GM23338 (cell line): ENCODE measurements around the gene PRKAR1B. TPM values are rescaled to one million over a fixed set of nuclear protein-coding genes. Genes with fewer than 3 reads are reported as not detected.

Source experiments
- ATAC-seq: fragments of 200-7000 bp; cut with Tn5 transposase; 3 replicates; pipeline ENCODE4 v1.9.1; 2020
- DNase-seq: peaks from one replicate; pipeline ENCODE4 v3.0.0-alpha.2; 2015; ENCODE audit warnings: low spot score
- H2AFZ ChIP-seq: fragments of 200-600 bp; sonication (generic); 2 replicates; pipeline ENCODE4 v1.8.0; 2016; ENCODE audit warnings: antibody characterized with exemption, mild to moderate bottlenecking, moderate library complexity
- H3F3A ChIP-seq: fragments of 200-600 bp; sonication (generic); replicated peaks from 2 replicates; pipeline ENCODE4 v1.8.0; 2017; ENCODE audit warnings: antibody characterized with exemption, mixed run types, low read depth
- H3K27ac ChIP-seq: fragments of 200-600 bp; sonication (generic); 2 replicates; pipeline ENCODE4 v1.6.1; 2016; ENCODE audit warnings: low read depth
- H3K27me3 ChIP-seq: fragments of 200-600 bp; sonication (generic); 2 replicates; pipeline ENCODE4 v1.8.0; 2016; ENCODE audit warnings: mild to moderate bottlenecking, mixed run types, moderate library complexity; ENCODE audit not compliant: insufficient read depth
- H3K36me3 ChIP-seq: fragments of 200-600 bp; sonication (generic); 2 replicates; pipeline ENCODE4 v1.8.0; 2016; ENCODE audit warnings: mild to moderate bottlenecking; ENCODE audit not compliant: insufficient read depth
- H3K4me1 ChIP-seq: fragments of 200-600 bp; sonication (generic); 2 replicates; pipeline ENCODE4 v1.8.0; 2016; ENCODE audit warnings: mild to moderate bottlenecking, moderate library complexity; ENCODE audit not compliant: insufficient read depth
- H3K4me2 ChIP-seq: fragments of 200-600 bp; sonication (generic); 2 replicates; pipeline ENCODE4 v1.7.1; 2017; ENCODE audit warnings: mixed run types
- H3K4me3 ChIP-seq: fragments of 200-600 bp; sonication (generic); 2 replicates; pipeline ENCODE4 v1.6.1; 2016; ENCODE audit warnings: mixed run types
- H3K79me2 ChIP-seq: fragments of 200-600 bp; sonication (generic); replicated peaks from 2 replicates; pipeline ENCODE4 v1.8.0; 2017; ENCODE audit warnings: mild to moderate bottlenecking; ENCODE audit not compliant: insufficient read depth
- H3K9me2 ChIP-seq: fragments of 200-600 bp; sonication (generic); 2 replicates; pipeline ENCODE4 v1.8.0; 2017; ENCODE audit not compliant: insufficient read depth
- H4K20me1 ChIP-seq: fragments of 200-600 bp; sonication (generic); replicated peaks from 2 replicates; pipeline ENCODE4 v1.8.0; 2017; ENCODE audit warnings: mild to moderate bottlenecking; ENCODE audit not compliant: insufficient read depth
- H3K27ac Mint-ChIP-seq: 2 replicates; pipeline ENCODE4 v1.8.0; 2020; ENCODE audit warnings: inconsistent platforms, mild to moderate bottlenecking, moderate library complexity, mixed read lengths
- H3K27me3 Mint-ChIP-seq: 3 replicates; pipeline ENCODE4 v1.8.0; 2022; ENCODE audit warnings: low read depth, mild to moderate bottlenecking, moderate library complexity, mixed read lengths, inconsistent platforms; ENCODE audit not compliant: insufficient read depth, poor library complexity
- H3K36me3 Mint-ChIP-seq: 3 replicates; pipeline ENCODE4 v1.8.0; 2021; ENCODE audit warnings: low read depth, mild to moderate bottlenecking, inconsistent platforms, moderate library complexity, mixed read lengths
- H3K4me1 Mint-ChIP-seq: 3 replicates; pipeline ENCODE4 v1.8.0; 2020; ENCODE audit warnings: mild to moderate bottlenecking, inconsistent platforms, mixed read lengths
- H3K4me3 Mint-ChIP-seq: 3 replicates; pipeline ENCODE4 v1.8.0; 2021; ENCODE audit warnings: moderate library complexity, mild to moderate bottlenecking, inconsistent platforms, mixed read lengths
- H3K9me3 Mint-ChIP-seq: 3 replicates; pipeline ENCODE4 v1.8.0; 2020; ENCODE audit warnings: moderate library complexity, mild to moderate bottlenecking, inconsistent platforms, mixed read lengths
- EZH2 ChIP-seq: fragments of 200-600 bp; sonication (generic); IDR thresholded peaks from one replicate; pipeline ENCODE4 v1.8.0; 2017; ENCODE audit warnings: antibody characterized with exemption, mild to moderate bottlenecking, low read depth; ENCODE audit not compliant: unreplicated experiment
- STAT1 ChIP-seq: IDR thresholded peaks from one replicate; pipeline ENCODE4 v1.6.1; 2016; ENCODE audit warnings: antibody characterized with exemption; ENCODE audit not compliant: unreplicated experiment
- ZNF114 ChIP-seq: fragments of 250-450 bp; sonication (Bioruptor Pico); IDR thresholded peaks from 2 replicates; pipeline ENCODE4 v1.5.0; 2020; ENCODE audit warnings: mild to moderate bottlenecking, moderate library complexity
- polyA plus RNA-seq: library from polyadenylated mRNA; unstranded; fragments of >200 nt; fragmentation: Nextera tagmentation; extraction: Ambion mirVana; gene quantifications from 2 replicates; pipeline ENCODE4 v1.2.1, GENCODE V29; 2016
- total RNA-seq: library from RNA; depleted of rRNA; stranded (reverse); fragments of >200 nt; shearing (Covaris generic); gene quantifications from 2 replicates; pipeline ENCODE4 v1.2.3, GENCODE V29; 2014
- TF ChIP-seq, protein P1 (sequence below), 2 experiments: fragments of 200-600 bp in 1 of 2; sonication (generic) in 1 of 2; conservative IDR thresholded peaks; 2 replicates each; pipeline versions ENCODE4 v1.5.1 to v1.6.1; 2016 to 2017; ENCODE audit warnings: antibody characterized with exemption in 2 of 2, low read depth in 2 of 2, mild to moderate bottlenecking in 2 of 2, moderate library complexity in 1 of 2
- TF ChIP-seq, protein P2 (sequence below): fragments of 250-450 bp; sonication (Bioruptor Pico); IDR thresholded peaks from 2 replicates; pipeline ENCODE4 v1.5.0; 2020; ENCODE audit warnings: mild to moderate bottlenecking, moderate library complexity

PRKAR1B gene
- total and polyA plus RNA-seq, 2 experiments from 2014 or later, result 35.7 to 36.7 TPM

DNA sequence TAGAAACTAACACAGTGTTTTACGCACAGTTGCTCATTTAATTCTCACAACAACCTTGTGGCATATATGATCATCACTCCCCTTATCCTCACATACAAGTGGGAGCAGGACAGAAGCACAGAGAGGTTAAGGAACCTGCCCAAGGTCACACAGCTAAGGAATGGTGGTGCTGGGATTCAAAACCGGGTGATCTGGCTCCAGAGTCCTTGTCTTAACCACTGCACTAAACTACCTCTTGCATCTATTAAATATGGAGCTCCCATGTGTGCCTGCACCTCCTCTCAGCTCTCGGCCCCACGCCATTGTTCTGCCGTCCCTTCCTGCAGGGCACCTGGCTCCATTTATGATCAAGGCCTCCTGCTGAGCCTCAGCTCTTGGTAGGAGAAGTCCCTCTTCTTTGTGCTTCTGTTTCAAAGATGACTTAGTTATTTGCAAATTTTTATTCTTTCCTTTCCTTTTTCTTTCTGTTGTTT lies 107.7 kb downstream of the PRKAR1B start:
- no peak for DNase-seq
- H3K4me1 ChIP-seq, result peaks cover 10% of the 10 kb centered on the region
- H2AFZ ChIP-seq, result no peak overlapping the region
- H3K36me3 ChIP-seq, result no peaks in the 10 kb centered on the region
- no peak overlapping the region for H3K4me3 Mint-ChIP-seq
- peaks cover 29% of the 10 kb centered on the region for H3K4me1 Mint-ChIP-seq
- peaks cover 22% of the 10 kb centered on the region for H3K9me3 Mint-ChIP-seq
- peaks cover 23% of the 10 kb centered on the region for H3K79me2 ChIP-seq
- no peak for ATAC-seq
- no peaks in the 10 kb centered on the region for H4K20me1 ChIP-seq
- H3K36me3 Mint-ChIP-seq, result peaks cover 51% of the 10 kb centered on the region
- TF ChIP-seq, protein P1, sequence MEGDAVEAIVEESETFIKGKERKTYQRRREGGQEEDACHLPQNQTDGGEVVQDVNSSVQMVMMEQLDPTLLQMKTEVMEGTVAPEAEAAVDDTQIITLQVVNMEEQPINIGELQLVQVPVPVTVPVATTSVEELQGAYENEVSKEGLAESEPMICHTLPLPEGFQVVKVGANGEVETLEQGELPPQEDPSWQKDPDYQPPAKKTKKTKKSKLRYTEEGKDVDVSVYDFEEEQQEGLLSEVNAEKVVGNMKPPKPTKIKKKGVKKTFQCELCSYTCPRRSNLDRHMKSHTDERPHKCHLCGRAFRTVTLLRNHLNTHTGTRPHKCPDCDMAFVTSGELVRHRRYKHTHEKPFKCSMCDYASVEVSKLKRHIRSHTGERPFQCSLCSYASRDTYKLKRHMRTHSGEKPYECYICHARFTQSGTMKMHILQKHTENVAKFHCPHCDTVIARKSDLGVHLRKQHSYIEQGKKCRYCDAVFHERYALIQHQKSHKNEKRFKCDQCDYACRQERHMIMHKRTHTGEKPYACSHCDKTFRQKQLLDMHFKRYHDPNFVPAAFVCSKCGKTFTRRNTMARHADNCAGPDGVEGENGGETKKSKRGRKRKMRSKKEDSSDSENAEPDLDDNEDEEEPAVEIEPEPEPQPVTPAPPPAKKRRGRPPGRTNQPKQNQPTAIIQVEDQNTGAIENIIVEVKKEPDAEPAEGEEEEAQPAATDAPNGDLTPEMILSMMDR (conservative IDR thresholded peaks at IDR 0.05; ENCODE audit: low read depth in 2 of 2), result no peak
- TF ChIP-seq EZH2 (no peak), ZNF114 (CRISPR knock-in tag) (no peak), STAT1 (no peak)
- TF ChIP-seq, protein P2, sequence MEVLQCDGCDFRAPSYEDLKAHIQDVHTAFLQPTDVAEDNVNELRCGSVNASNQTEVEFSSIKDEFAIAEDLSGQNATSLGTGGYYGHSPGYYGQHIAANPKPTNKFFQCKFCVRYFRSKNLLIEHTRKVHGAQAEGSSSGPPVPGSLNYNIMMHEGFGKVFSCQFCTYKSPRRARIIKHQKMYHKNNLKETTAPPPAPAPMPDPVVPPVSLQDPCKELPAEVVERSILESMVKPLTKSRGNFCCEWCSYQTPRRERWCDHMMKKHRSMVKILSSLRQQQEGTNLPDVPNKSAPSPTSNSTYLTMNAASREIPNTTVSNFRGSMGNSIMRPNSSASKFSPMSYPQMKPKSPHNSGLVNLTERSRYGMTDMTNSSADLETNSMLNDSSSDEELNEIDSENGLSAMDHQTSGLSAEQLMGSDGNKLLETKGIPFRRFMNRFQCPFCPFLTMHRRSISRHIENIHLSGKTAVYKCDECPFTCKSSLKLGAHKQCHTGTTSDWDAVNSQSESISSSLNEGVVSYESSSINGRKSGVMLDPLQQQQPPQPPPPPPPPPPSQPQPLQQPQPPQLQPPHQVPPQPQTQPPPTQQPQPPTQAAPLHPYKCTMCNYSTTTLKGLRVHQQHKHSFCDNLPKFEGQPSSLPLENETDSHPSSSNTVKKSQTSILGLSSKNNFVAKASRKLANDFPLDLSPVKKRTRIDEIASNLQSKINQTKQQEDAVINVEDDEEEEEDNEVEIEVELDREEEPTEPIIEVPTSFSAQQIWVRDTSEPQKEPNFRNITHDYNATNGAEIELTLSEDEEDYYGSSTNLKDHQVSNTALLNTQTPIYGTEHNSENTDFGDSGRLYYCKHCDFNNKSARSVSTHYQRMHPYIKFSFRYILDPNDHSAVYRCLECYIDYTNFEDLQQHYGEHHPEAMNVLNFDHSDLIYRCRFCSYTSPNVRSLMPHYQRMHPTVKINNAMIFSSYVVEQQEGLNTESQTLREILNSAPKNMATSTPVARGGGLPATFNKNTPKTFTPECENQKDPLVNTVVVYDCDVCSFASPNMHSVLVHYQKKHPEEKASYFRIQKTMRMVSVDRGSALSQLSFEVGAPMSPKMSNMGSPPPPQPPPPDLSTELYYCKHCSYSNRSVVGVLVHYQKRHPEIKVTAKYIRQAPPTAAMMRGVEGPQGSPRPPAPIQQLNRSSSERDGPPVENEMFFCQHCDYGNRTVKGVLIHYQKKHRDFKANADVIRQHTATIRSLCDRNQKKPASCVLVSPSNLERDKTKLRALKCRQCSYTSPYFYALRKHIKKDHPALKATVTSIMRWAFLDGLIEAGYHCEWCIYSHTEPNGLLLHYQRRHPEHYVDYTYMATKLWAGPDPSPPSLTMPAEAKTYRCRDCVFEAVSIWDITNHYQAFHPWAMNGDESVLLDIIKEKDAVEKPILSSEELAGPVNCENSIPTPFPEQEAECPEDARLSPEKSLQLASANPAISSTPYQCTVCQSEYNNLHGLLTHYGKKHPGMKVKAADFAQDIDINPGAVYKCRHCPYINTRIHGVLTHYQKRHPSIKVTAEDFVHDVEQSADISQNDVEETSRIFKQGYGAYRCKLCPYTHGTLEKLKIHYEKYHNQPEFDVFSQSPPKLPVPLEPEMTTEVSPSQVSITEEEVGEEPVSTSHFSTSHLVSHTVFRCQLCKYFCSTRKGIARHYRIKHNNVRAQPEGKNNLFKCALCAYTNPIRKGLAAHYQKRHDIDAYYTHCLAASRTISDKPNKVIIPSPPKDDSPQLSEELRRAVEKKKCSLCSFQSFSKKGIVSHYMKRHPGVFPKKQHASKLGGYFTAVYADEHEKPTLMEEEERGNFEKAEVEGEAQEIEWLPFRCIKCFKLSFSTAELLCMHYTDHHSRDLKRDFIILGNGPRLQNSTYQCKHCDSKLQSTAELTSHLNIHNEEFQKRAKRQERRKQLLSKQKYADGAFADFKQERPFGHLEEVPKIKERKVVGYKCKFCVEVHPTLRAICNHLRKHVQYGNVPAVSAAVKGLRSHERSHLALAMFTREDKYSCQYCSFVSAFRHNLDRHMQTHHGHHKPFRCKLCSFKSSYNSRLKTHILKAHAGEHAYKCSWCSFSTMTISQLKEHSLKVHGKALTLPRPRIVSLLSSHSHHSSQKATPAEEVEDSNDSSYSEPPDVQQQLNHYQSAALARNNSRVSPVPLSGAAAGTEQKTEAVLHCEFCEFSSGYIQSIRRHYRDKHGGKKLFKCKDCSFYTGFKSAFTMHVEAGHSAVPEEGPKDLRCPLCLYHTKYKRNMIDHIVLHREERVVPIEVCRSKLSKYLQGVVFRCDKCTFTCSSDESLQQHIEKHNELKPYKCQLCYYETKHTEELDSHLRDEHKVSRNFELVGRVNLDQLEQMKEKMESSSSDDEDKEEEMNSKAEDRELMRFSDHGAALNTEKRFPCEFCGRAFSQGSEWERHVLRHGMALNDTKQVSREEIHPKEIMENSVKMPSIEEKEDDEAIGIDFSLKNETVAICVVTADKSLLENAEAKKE (CRISPR knock-in tag), result no peak
- H3K9me2 ChIP-seq, result 0 out of 2 replicates have a peak, but pooled peaks cover 4% of the 10 kb centered on the region
- H3K27ac Mint-ChIP-seq, result no peak overlapping the region
- H3K4me2 ChIP-seq, result no peak overlapping the region
- peaks cover 12% of the 10 kb centered on the region for H3K27me3 Mint-ChIP-seq
- no peaks in the 10 kb centered on the region for H3F3A ChIP-seq
- H3K27ac ChIP-seq, result no peak overlapping the region
- H3K4me3 ChIP-seq, result no peak overlapping the region
- no peaks in the 10 kb centered on the region for H3K27me3 ChIP-seq
